Activated CD8-positive, alpha-beta memory T cell treated with anti-CD3 and anti-CD28 coated beads, Interleukin-2, amount 50 U/mL, for 1 hour (primary cell): Measurements from ENCODE around the gene PDZD2.

Source experiments
- DNase-seq: peaks from one replicate; pipeline ENCODE4 v3.0.0-alpha.2; 2020; ENCODE audit errors: extremely low read depth

The PDZD2 gene

GRCh38 chr5:31924005-31924404 lies 285.1 kb downstream of the PDZD2 start:
- DNase-seq, result no peak

GRCh38 chr5:31931874-31932273 lies 292.9 kb downstream of the PDZD2 start:
- no peak for DNase-seq

DNA sequence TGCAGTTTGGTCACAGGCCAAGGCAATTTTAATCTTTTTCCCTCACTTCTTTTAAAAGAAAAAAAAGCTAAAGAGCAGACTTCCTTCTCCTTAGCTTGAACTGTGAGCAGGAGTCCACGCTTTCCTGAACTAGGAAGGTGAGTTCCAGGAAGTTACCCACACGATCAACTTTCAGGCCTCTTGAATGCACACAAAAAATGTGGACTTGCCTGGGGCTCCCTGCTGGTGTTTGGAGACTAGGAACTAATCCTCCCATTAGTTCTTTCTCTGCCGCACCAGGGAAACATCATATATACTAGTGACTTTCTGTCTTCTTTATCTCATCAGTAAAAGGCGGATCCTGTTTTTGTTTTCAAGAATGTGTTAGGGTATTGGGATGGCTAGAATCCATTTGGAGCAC lies 295.2 kb downstream of the PDZD2 start:
- no peak for DNase-seq

DNA sequence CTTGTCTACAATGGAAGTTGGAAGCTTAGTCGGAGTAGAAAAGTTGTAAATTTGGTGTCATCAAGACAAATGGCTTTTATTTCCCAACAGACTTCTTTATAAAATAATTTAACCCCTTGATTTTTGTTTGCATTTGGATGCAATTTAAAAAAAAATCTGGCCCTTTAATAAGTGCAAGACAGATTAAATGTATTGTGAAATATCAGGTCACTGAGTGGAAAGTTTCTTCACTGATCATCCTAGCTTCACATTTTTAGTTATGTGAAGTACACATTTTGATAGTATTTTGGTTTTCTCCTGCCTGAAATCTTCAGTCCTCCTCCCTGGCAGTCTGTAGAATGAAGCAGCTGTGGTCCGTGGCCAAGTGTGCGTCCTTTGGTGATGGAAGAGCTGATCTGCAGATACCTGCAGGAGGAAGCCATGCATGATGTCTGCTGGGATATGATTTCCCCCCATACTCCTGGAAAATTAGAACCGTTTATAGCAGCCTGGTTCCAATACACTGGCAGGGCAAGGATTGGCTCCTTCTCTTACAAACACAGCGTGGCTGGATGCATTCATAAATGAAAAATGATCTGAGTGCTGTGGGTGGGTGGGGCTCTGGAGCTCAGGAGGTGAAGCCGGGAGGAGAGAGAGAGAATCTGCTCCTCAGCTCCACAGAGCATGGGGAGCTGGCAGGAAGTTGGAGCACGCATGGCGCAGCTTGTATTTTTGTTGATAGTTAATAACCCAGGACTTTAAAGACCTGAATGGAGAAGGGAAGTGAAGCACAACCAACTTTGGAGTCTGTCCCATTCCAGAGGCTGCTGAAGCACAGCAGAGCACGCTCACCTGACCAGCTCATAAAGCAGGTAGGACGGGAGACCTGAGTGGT lies 296.8 kb downstream of the PDZD2 start:
- DNase-seq, result no peak

GRCh38 chr5:31936683-31937082 lies 297.8 kb downstream of the PDZD2 start:
- no peak for DNase-seq

GRCh38 chr5:31937226-31937625 lies 298.3 kb downstream of the PDZD2 start:
- no peak for DNase-seq

DNA sequence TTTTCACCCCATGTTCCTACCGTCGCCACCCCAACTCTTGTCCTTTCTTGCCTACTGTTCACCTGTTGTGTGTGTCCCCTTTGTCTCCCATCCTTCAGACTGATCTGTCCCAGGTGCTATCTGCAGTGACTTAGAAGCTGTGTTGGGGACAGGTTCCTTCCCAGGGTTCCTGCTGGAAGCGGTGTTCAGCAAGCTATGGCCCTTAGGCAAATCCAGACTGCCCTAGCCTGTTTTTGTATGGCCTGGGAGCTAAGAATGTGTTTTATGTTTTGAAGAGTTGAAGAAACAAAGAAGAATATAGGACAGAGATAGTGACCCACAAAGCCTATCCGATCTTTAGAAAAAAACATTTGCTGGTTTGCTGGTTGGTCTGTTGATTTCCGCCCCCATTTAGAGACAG lies 298.8 kb downstream of the PDZD2 start:
- no peak for DNase-seq

GRCh38 chr5:31939151-31939550 lies 300.2 kb downstream of the PDZD2 start:
- DNase-seq, result no peak

DNA sequence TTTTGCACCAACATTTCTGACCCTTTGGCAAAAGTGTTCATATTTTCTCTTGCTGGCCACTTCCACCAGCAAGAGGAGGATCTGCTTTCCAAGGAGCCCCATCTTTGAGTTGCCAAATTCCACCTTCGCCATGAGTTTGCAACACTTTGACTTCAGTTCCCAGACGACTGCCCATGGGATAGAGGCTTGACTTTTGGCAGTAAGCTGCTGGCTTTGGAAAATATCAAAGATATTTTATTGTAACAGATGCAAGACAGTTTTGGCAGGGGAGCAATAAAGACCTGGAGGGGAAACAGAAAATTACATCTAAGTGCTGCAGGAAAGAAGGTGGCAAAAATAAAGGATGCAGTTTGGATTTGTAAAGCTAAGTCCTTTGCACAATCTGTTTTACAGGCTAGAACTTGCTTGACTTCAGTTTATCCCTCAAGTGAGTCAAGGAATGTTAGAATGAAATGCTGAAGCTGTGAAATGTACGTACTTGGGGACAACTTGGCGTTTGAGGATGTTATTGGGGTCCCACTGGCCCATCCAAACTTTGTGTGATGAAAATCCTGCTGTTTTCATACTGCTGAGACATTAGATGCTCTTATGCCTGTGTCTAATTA lies 302.3 kb downstream of the PDZD2 start:
- no peak for DNase-seq

GRCh38 chr5:31942546-31942945 lies 303.6 kb downstream of the PDZD2 start:
- no peak for DNase-seq

- no peak for DNase-seq
These were observed 305.9 kb downstream of the PDZD2 start for GRCh38 chr5:31944684-31945445.

DNA sequence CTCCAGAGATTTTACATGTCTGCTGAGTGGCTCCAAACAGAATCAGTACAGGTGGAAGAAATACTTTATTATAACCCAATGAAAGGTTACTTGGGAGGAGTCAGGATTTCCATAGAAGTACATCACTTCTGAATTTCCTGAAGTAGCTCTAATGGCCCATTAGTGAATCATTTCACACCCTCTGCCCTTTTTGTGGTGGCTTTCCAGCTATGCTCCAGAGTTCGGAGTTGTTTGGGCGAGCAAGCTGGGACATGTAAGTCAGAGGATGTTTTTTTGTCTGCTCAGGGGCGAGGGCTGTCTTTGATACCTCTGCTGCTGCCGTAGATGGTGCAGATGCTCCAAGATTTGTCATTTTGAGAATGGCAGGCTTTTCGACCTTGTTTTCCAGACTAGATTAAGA lies 309.1 kb downstream of the PDZD2 start:
- DNase-seq, result no peak

GRCh38 chr5:31952067-31952466 lies 313.1 kb downstream of the PDZD2 start:
- DNase-seq, result no peak

DNA sequence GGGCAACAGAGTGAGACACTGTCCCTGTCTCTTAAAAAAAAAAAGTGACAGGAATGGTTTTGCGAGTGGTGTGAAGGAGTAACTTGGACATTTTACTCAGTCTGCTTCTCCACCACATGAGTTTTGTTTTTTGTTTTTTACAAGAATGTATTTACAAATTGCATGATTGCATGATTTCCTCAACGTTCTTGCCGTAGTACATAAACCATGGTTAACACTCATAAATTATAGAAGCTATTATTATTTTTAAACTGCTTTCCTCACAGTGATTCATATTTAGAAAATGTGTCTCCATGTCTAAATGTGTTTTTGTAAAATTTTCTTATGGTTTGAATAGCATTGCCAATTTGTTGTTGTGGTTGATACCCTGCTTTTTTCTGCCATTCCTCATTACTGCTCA lies 315.2 kb downstream of the PDZD2 start:
- DNase-seq, result no peak

DNA sequence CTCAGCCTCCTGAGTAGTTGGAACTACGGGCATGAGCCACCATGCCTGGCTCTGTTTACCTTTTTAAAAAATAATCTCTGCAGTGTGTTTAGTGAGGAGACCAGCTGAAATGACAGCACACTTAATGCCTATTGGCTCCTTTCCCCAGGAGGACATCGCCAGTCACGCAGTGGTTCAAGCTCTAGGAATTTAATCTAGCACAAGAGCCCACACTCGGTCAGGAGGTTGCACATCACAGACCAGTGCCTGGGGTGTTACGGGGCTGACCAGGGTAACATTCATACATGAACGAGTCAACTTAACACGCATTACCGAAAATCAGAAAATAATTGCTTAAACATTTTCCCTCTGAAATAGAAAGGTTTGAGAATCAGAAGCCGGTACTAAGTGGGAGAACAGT lies 318.2 kb downstream of the PDZD2 start:
- DNase-seq, result no peak

DNA sequence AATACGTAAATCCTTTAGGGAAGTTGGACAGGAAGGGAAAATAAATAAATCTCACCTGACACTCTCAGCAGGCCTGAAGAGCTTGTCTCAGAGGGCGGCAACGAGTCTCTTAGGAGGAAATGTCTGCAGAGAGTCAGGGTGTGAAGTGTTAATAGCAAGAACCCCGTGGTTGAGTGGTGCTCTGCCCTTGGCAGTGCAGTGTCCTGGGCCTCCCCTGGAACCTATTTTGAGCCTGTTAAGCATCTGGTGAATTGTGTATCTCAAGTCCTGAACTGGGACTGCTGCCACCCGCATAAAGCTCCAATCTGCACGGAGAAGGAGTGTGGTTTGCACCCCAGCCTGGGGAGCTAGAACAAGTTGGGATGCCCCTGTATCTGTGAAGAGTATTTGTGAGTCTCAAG lies 323.4 kb downstream of the PDZD2 start:
- no peak for DNase-seq

DNA sequence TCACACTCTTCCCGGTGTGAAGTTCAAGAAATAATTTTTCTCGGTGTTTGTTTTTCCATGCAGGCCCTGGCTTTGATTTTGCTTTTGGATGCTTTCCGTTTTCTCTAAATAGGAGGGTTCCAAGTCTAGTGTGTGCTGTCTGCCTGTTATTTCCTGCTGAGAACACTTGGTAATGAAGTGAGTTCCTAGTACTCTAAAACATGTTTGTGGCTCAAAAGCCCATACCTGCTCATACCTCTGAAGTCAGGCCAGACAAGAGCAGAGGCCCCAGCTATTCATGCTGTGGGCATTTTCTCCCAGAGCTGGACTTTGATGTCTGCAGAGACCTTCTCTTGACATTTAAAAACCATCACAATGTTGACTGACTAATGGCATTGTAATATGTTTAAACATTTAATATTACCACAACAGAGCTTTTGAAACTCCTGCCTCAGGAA lies 324.0 kb downstream of the PDZD2 start:
- no peak for DNase-seq

- no peak for DNase-seq
These were observed 324.6 kb downstream of the PDZD2 start for GRCh38 chr5:31963358-31964006.

GRCh38 chr5:31964007-31964360 lies 325.1 kb downstream of the PDZD2 start:
- DNase-seq, result no peak

GRCh38 chr5:31965227-31965626 lies 326.3 kb downstream of the PDZD2 start:
- no peak for DNase-seq

DNA sequence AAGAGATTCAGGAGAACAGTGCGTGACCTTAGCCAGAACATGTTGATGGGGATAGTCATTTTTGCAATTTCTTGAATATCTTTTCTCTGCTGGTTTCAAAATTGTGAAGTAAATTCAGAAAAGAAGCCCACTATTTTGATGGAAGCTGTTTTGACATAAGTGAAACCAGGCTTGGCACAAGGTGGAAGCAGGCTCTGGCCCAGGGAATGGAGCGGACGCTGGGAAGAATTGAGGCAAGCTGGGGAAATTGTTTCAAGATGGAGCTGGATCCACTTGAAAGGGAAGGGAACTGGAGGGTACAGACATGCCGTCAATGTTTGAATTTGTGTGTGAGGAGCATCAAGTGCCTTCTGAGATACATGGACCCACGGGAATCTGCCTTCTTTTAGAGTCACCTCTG lies 328.0 kb downstream of the PDZD2 start:
- DNase-seq, result no peak

DNA sequence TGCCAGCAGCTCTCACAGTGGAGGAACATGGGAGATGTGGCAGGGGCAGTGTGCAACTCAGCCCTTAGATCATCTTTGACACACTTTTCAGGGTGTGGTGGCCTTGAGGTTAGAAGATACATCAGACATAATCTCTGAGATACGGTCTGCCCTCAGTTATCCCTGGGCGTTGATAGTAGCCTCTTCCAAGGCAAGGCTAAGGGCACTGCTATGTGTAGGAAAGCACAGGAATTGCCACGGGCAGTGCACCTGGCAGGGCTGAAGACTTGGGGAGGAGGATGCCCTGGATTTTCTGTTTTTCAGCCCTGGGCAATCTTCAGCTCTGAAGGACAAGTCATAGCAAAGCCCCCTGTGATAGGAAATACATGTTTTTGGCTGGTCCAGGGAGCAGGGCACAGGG lies 328.5 kb downstream of the PDZD2 start:
- DNase-seq, result no peak
